Kasumi-1 (cell line): ENCODE data around the gene ADISSP.

Experiments used
- DNase-seq, 2 experiments: peaks; one replicate each; lab custom pipeline; 2025; lab: John Stamatoyannopoulos, UW

The ADISSP gene

DNA sequence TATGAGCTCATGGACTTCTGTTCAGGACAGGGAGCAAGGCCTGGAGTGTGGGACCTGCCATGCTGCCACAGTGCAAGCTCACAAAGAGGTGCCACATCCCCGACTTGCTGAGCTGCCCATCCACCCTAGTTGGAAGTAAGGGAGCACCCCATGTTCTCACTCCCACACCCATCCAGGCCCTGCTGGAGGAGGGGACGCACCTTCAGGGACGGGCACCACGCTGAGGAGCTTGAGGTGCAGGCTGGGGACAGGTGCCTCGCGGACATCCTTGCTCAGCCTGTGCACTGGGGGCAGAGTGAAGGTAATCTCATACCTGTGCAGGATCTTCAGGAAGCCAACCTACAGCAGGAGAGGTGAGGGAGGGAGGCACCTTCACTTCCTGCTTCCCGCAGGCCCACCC lies 12.3 kb downstream of the ADISSP start:
- DNase-seq: no peak

DNA sequence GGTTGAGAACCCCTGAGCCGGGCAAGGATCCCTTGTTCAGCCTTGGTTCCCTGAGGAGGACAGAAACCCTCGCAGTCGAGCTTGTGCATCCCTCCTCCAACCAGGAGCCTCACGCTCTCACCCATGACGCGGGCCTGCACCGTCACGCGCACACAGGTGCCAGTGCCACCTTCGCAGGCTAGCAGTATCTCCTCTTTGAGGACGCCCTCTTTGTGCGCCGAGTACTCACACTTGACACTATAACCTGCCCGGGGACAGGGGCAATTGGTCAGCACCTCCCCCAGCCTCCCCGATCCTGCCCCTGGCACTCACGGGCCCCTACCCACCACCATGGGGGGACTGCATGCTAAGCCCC lies 13.3 kb downstream of the ADISSP start:
- DNase-seq: no peak

DNA sequence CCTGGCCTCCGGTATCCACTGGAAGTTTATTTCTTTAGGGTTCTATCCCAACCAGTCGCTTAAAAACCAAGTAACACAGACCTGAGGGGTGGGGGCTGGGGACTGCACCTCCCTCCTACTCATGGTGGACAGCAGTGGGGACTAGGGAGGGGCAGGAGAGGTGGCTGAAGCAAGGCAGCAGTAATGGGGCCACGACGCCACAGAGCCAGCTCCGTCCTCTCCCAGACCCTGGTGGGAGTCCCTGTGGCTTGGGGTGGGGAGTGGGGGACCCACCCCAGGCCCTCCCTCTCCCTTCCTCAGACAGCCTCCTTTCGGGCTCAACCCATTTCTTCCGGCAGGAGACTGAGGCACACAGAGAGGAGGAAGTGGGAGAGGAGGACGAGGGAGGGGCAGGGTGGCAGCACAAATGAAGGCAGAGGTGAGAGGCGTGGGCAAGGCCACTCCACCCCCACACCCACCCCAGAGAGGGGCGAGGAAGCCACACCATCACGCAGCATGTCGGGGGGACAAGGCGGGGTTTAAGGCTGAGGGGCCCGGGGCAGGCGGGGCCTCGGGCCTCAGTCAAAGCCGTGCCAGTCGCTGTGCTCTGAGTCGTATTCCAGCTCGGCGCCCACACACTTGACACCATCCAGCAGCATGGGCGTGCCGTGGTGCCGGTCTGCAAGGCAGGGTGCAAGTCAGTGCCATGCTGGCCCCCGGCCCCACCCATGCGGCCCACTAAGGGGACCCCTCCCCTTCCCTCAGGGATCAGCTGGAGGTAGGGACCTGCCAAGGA lies 13.9 kb downstream of the ADISSP start:
- no peak for DNase-seq

DNA sequence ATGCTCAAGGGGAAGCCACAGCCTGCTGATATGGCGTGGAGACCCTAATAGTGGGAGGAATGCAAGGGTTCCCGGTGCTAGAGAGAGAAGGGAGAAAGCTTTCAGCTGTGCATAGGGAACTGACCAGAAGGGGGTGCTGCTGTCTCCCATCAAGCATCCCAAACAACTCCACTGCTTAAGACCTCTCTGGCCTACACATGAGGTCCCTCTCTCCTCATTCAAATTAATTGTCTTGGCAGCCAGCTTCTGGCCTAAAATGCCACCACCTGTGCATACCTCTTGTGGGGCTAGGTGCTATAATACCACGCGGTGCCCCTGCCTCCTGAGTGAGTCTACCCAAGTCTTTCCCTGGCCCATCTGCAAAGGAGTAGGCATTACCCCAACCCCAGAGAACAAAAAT lies 14.5 kb downstream of the ADISSP start:
- DNase-seq: peak; percentile 71 to 90

DNA sequence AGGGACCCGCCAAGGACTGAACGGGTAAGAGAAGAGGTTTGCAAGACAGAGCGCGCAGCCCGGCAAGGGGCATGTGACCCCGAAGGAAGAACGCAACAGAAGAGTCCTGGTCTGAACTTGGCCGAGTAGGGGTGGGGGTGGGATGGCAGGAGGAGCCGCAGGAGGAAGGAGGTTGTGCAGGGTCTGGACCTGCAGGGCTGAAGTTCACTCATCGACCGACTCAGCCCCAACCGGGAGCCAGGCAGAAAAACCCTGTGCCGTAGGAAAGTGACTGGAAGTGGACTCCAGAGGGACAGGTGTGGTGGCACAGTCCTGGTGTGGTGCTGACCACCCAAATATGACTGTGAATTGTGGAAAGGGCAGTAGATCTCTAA lies 15.2 kb downstream of the ADISSP start:
- DNase-seq: no peak

DNA sequence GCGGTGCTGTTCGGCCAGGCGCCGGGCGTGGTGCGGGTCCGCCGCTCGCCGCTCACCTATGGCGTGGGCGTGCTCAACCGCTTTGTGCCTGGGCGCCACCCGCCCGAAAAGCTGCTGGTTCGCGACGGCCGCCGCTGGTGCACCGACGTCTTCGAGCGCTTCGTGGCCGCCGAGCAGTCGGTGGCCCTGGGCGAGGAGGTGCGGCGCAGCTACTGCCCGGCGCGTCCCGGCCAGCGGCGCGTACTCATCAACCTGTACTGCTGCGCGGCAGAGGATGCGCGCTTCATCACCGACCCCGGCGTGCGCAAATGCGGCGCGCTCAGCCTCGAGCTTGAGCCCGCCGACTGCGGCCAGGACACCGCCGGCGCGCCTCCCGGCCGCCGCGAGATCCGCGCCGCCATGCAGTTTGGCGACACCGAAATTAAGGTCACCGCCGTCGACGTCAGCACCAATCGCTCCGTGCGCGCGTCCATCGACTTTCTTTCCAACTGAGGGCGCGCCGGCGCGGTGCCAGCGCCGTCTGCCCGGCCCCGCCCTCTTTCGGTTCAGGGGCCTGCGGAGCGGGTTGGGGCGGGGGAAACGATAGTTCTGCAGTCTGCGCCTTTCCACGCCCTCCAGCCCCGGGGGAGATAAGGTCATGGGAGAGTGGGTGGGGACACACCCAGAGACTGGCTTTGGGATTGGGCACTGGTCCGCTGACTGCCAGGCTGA lies 15.7 kb downstream of the ADISSP start:
- DNase-seq: no peak

DNA sequence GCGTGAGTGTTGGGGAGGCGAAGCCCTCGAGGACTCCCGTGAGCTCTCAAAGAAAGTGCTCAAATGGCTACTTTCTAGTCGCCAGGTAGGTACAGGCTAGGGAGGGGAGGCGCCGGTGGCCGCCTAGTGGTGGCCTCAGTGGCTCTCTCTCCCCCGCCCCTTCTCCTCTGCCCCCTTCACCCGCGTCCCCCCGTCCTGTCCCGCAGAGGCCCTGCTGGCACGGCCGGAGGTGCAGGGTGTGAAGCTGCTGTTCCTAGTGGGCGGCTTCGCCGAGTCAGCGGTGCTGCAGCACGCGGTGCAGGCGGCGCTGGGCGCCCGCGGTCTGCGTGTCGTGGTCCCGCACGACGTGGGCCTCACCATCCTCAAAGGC lies 16.3 kb downstream of the ADISSP start:
- no peak for DNase-seq

DNA sequence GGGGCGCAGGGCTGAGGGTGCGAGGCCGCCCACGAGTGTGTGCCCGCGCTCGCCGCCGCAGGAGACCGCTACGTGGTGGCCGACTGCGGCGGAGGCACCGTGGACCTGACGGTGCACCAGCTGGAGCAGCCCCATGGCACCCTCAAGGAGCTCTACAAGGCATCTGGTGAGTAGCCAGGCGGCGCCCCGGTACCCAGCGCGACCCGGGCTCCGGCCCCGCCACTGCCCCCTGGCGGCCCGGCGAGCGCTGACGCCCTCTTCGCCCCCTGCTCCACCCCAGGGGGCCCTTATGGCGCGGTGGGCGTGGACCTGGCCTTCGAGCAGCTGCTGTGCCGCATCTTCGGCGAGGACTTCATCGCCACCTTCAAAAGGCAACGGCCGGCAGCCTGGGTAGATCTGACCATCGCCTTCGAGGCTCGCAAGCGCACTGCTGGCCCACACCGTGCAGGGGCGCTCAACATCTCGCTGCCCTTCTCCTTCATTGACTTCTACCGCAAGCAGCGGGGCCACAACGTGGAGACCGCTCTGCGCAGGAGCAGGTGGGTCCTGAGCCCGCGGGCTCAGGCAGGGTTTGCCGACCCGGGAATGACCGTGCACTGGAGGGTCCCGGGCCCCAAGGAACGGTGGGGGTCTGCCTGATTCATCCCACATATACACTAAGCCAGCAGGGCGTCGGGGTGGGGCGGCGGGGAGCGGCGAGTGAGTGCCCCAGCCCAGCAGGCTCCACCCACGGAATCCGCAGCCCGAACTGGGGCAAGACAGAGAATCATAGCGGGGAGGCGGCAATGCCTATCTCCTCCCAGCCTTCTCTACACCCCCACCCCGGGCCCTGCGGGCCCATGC lies 17.6 kb downstream of the ADISSP start:
- DNase-seq: no peak

DNA sequence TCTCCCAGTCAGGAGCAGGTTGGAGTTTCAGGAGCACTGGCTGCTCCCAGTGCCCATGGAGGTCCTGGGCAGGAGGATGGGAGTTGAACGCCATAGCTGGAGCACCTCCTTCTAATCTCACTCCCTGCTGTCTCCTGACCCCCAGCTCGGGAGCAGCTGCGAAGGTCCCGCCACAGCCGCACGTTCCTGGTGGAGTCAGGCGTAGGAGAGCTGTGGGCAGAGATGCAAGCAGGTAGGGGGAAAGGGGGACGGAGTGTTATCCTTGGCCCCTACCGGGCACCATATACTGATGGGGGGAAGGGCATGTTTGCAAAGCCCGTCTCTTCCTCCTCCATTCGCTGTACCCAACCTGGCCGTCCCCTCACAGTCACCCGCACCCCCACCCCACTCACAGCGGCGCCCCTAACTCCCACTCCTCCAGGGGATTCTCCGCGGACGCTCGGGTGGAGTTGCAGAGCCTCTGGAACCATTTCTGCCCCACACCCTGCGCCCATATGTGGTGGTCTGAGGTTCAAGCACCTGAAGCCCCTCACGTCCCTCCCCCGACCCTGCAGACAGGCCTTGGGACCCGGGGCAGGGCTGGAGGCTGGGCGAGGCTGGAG lies 18.4 kb downstream of the ADISSP start:
- DNase-seq: no peak

DNA sequence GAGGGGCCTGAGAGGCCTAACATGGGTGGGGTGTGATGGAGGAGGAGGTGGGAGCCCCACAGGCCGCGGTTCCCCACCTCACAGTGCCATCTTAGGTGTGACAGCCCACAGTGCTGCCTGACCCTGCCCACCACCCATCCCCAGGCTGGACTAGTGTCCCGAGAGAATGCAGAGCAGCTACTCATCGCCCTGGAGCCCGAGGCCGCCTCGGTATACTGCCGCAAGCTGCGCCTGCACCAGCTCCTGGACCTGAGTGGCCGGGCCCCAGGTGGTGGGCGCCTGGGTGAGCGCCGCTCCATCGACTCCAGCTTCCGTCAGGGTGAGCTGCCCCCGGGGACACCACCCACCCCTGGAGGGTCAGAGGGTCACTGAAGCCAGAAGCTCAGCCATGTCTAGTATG lies 19.5 kb downstream of the ADISSP start:
- DNase-seq: no peak

DNA sequence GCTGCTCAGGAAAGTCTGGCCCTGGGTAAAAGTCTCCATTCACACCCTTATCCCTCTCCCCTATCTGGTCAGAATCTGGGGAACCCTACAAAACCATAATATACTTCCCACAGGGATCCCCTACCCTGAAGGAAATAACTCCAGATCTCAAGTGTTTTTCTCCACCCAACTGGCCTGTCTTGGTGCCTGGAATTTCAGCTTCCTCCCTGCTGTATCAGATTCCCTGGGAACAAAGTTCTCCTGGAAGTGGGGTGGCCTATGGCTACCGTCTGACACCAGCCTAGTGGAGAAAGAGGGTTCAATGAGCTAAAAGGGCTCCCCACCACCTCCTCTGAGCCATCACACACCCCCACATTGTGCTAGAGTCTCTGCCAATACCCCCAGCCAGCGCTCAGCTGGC lies 20.1 kb downstream of the ADISSP start:
- DNase-seq: no peak

DNA sequence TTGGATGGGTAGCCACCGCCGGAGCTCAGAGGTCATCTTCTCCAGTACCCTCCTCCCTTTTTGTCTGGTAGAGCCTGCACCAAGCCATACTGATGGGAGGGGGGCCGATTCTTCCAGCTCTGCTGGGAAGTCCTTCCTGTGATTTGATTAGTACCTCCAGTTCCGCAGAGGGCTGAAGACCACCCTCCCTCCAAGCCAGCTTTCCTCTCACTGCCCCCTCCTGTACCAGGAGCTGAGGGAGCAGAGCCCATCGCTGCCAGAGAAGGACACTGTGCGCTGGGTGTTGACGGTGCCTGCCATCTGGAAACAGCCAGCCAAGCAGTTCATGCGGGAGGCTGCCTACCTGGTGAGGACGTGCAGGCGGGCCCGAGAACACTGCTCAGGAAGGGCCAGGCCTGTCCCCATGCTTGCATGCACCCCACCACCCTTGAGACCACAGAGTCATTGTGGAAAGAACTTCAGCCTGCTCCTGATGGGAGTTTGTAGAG lies 21.8 kb downstream of the ADISSP start:
- DNase-seq: no peak

DNA sequence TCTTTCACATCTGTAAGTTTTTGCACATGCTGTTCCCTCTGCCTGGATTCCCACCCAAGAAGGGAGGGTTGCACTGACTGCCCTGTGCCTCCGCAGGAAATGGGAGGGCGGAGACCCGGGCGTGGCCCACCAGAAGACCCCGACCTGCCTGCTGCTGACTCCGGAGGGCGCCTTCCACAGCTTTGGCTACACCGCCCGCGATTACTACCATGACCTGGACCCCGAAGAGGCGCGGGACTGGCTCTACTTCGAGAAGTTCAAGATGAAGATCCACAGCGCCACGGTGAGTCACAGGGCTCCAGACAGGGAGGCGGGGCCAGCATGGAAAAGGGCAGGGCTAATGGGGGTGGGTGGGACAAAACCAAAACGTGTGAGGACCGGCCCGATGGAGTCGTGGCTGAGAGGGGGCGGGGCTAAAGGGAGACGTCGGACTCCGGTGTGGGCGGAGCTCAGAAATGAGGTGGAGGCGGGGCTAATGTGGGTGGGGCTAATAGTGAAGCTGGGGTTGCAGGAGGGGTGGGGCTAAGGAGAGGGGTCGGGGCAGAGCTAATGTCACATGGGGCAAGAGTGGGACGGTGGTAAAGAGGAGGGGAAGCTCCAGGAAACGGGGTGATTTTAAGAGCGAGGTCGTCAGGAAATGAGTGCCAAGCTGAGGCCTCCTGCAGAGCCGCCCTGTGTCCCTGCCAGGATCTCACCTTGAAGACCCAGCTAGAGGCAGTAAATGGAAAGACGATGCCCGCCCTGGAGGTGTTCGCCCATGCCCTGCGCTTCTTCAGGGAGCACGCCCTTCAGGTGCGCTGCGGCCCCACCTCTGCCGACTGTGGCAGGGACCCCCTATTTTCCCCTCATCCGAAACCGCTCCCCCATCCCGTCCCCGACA lies 22.5 kb downstream of the ADISSP start:
- peak; percentile 85 to 90 for DNase-seq

DNA sequence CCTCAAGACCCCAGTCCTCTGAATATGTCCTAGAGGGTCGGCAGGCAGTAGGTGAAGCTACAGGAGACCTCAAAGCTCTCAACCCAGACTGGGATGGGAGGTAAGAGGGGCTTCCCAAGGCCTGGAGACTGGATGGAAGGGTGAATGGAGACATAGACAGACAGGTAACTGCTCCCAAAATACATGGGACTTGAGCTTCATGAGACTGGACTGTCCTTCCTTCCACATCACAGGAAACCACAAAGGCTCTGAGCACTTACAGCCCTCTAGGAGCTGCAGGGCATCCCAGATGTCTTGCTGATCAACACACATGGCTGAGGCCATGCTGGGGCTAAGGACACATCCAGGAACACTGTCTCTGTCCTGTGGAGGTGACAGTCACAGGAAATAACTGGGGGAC lies 23.5 kb downstream of the ADISSP start:
- DNase-seq: no peak

DNA sequence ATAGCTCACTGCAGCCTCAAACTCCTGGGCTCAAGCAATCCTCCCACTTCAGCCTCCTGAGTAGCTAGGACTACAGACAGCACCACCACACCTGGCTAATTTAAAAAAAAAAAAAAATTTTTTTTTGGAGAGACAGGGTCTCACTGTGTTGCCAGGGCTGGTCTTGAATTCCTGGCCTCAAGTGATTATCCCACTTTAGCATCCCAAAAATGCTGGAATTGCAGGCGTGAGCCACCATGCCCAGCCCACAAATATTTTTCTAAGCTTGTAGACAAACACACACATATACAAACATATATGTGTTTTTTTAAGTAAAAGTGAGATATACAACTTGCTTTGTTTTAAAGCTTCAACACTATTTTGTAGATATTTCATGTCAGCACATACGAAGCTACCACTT lies 24.3 kb downstream of the ADISSP start:
- no peak for DNase-seq

DNA sequence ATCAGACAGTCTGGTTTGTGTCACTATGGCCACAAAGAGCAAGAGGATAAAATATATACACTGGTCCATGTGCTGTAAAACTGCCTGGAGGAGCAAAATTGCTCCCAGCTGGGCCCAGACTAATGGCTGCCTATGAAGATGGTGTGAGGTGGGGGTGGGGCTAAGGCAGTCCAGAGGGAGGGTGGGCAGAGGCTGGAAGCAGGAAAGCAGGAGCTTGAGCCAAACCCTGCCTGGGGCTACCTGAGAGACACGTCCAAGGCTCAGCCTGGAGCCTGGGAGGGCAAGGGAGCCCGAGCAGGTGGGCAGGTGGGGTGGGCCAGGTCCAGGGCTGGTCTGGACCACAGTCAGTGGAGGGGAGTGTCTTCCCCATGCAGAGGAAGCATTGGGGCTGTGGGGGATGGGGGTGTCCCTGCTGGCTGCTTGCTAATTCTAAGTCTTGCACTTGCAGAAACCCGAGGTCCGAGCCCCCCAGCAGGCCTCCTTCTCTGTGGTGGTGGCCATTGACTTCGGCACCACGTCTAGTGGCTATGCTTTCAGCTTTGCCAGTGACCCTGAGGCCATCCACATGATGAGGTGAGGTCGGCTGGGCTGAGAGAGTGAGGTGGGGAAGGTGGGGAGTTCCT lies 25.6 kb downstream of the ADISSP start:
- no peak for DNase-seq

DNA sequence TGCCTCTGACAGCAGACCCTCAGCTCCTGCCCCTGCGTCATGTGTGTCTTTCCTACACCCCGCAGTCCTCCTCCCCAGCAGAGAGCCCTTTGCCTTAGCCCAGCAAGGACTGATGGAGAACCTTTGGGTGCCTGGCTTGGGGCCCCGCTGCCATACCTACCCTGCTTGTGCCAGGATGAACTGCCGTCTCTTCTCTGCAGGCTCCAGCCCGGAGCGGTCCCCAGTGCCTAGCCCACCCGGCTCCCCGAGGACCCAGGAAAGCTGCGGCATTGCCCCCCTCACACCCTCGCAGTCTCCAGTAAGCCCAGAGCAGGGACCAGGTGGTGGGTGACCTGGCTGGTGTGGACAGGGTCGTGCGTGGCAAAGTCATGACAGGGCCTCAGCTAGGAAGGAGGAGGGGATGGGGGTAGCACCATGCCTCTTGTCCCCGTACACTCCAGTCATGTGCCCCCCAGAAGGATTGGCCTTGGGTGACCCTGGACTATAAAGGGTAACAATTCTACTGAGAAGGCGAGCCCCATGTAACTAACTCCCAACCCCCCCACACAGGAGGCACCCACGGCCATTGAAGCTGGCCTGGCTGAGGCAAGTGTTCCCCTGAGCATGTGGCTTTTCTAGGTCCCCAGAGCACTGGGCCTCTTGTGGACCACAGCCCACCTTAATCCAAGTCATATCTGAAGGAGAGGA lies 26.8 kb downstream of the ADISSP start:
- DNase-seq: no peak

DNA sequence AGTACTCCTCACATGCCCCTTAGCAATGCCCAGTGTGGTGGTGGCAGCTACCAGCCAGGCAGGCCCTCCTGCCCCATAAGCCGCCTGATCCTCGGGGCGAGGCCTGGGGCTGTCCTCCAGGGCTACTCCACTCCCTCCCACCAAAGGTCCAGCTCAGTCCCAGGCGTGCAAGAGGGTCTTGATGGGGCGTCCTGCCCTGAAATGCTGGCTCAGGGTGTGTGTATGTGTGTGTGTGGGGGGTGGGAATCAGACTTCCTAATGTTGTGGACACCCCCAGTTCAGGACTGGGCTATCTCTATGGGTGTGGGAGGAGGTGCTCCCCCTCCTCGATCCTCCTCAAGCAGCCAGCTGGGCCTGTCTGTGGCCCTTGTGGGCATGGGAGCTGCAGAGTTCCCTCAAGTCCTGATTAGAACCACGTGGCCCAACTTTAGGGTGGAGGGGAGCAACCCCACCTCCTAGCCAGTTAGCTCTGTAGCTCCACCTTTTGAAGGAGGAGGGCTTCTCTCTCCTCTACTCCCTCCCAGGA lies 27.6 kb downstream of the ADISSP start:
- no peak for DNase-seq

DNA sequence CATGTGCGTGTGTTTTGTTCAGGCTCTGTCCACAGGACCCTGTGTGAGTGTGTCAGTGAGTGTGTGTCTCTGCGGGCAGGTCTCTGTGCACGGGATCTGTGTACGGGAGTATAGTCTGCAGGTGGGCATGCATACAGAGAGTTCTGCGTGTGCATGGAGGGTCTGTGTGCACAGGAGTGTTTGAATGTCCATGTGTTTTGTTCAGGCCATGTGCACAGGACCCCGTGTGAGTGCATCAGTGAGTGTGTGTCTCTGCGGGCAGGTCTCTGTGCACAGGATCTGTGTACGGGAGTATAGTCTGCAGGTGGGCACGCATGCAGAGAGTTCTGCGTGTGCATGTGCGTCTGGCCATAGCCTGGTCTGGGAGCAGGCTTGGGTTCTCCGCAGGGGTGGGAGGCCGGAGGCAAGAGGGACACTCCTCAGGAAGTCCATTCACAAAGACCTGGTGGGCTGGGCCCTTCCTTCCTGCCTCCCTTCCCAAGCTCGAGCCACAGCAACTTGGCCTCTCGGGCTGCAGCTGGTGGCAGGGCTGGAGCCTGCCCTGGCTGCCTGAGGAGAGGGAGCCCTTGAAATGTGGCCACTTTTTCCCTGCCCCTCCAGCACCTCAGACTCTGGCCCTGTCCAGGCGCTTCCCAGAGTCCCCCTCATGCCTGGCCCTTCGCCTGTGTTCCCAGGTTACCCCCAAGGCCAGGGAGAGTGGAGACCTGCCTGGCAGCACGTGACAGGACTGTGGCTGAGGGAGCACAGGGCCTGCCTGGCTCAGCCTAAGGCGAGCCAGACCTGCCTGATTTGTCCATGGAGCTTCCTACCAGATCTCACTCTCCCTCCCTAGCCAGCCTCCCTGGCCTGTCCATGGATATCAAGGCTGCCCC lies 28.3 kb downstream of the ADISSP start:
- no peak for DNase-seq
